Measurements from ENCODE around the gene EGFLAM.
"Not testable (repeated sequence)": the region's sequence is repeated elsewhere in the genome, so short reads cannot be mapped to it uniquely, and the experiment has no call there.

DNA sequence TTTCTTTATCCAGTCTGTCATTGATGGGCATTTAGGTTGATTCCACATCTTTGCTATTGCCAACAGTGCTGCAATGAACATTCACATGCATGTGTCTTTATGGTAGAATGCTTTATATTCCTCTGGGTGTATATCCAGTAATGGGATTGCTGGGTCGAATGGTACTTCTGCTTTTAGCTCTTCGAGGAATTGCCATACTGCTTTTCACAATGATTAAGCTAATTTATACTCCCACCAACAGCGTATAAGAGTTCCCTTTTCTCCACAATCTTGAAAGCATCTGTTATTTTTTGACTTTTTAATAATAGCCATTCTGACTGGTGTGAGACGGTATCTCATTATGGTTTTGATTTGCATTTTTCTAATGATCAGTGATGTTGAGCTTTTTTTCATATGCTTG lies 74.8 kb downstream of the EGFLAM start:
- TF ChIP-seq SRF (IDR thresholded peaks at IDR 0.05; ENCODE audit: low read depth in 2 of 2, low read length in 2 of 2); IRF4 (IDR thresholded peaks at IDR 0.05; ENCODE audit: low read depth, low read length); CTCF (IDR thresholded peaks at IDR 0.05 in 2 of 3, conservative IDR thresholded peaks at IDR 0.05 in 1 of 3; ENCODE audit: control insufficient read depth in 2 of 3, extremely low read depth in 1 of 3, insufficient read depth in 1 of 3, low read depth in 3 of 3, low read length in 3 of 3); POLR2AphosphoS5 (IDR thresholded peaks at IDR 0.05; ENCODE audit: low read length); ATF3 (IDR thresholded peaks at IDR 0.05; ENCODE audit: borderline replicate concordance, extremely low read depth, low read depth, low read length); RAD21 (IDR thresholded peaks at IDR 0.05; ENCODE audit: insufficient read depth, low read depth, low read length): not testable (repeated sequence)
- TF ChIP-seq, protein P1, sequence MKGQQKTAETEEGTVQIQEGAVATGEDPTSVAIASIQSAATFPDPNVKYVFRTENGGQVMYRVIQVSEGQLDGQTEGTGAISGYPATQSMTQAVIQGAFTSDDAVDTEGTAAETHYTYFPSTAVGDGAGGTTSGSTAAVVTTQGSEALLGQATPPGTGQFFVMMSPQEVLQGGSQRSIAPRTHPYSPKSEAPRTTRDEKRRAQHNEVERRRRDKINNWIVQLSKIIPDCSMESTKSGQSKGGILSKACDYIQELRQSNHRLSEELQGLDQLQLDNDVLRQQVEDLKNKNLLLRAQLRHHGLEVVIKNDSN (IDR thresholded peaks at IDR 0.05; ENCODE audit: borderline replicate concordance, extremely low read length, insufficient read depth, low read depth, low read length), result not testable (repeated sequence)

Measured in GM12878 (cell line).